GM18517 (cell line): ENCODE measurements around the gene CDC123.
"Not testable (repeated sequence)": the region's sequence is repeated elsewhere in the genome, so short reads cannot be mapped to it uniquely, and the experiment has no call there.

Experiments
- ATAC-seq: cut with Tn5 transposase; IDR thresholded peaks from one replicate; pipeline ENCODE4 v1.9.1; 2021; ENCODE audit warnings: mild to moderate bottlenecking, moderate library complexity; ENCODE audit not compliant: unreplicated experiment

The CDC123 gene

DNA sequence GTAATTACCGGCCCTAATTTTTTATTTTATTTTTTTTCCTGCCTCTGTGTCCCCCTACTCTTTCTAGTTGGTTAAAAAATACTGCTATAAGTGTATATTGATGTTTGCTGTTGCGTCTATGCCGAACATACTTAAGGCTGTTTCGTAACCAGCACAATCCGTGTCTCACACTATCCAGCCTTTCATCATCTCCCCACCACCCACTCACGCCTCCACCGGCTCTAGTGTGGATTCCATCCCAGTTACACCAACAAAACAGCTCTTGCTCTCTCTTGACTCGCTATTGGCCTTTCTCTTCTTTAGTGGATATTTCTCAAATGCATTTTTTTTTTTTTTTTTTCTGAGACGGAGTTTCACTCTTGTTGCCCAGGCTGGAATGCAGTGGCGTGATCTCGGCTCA is 83.3 kb downstream of the CDC123 start:
- no peak for ATAC-seq

DNA sequence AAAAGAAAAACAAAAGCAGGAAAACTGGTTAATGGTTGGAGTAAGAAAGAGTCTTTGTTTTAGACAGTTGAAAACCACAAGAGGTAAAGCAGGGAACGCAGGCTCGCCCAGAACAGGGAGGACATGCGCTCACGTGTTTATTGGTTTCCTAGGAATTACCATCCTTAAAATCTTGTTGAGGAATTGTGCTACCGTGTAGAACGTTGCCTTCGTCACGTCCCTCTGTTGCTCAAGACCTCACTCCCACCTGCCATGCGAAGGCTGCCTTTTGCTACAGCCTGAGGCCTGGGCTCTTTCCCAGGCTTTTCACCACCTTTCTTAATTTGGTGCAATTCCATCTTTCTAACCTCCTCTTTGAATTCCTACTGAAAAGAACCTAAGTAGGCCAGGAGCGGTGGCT is 91.8 kb downstream of the CDC123 start:
- no peak for ATAC-seq

DNA sequence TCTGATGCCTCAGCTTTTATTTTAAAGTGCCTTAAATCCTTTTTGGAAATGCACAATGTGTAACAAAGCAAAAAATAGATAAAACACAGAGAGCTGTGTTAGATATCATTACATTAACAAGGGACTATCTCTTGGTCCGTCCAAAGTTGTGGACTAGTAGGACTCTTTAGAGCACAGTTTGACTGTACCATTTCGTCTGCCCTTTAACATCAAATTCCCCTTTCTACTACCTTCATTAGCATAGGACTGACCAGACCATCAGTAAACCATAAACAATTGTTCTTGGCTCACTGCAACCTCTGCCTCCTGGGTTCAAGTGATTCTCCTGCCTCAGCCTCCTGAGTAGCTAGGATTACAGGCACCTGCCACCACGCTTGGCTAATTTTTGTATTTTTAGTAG is 101.8 kb downstream of the CDC123 start:
- ATAC-seq: not testable (repeated sequence)

DNA sequence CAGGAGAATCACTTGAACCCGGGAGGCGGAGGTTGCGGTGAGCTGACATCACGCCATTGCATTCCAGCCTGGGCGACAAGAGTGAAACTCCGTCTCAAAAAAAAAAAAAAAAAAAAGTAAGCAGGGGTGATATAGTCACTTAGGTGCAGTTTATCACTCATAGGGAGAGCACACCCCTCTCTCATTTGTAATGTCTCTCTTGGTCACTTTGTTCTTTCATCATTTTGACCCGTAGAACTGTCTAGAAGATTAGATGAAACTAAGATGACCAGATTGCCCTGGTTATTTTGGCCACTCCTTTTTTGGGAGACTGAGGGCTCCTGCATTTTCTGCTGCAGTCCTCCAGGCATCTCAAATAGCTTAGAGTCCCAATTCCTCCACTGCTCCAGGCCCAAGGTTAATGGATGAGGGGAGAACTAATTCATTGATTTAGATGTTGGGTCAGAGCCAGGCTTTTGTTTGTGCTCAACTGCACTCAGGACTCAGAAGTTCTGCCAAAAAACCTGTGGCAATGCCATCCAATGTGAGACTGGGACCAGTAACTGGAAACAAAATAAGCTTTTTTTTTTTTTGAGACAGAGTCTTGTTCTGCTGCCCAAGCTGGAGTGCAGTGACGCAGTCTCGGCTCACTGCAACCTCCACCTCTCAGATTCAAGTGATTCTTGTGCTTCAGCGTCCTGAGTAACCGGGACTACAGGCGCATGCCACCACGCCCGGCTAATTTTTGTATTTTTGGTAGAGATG is 103.4 kb downstream of the CDC123 start:
- ATAC-seq: no peak
